ENCODE measurements around the gene GNAI3. TPM values are rescaled to one million over a fixed set of nuclear protein-coding genes. Genes with fewer than 3 reads are reported as not detected.
A peak's percentile ranks its signal among the peaks of the same experiment; 100 is the strongest.

Gene GNAI3
- total RNA-seq, 1 donor from 2014 or later, result 4.9 TPM

GRCh38 chr1:109547463-109548320, 723 bp upstream of the GNAI3 start:
- peaks cover 52% of the 10 kb centered on the region for H3K4me1 ChIP-seq
- no peaks in the 10 kb centered on the region for H3K36me3 ChIP-seq
- peak overlapping the region; percentile 96 for H3K27ac ChIP-seq
- TF ChIP-seq CTCF (IDR thresholded peaks at IDR 0.05) (no peak), POLR2A (IDR thresholded peaks at IDR 0.05) (no peak), POLR2AphosphoS5 (IDR thresholded peaks at IDR 0.05; ENCODE audit: insufficient read depth in 1 of 2, low read depth in 1 of 2) (no peak)
- H3K9me3 ChIP-seq, result no peaks in the 10 kb centered on the region
- no peak for DNase-seq (ENCODE audit: extremely low spot score in 2 of 2)
- intact Hi-C loops (cut with DNase I), result loop anchor here (2.0 to 10.0 kb wide), 5 partner anchors 77 to 440 kb away; no protein-coding TSS in a partner anchor
- H3K27me3 ChIP-seq, result no peaks in the 10 kb centered on the region
- H3K4me3 ChIP-seq, result peak overlapping the region; percentile 90 to 99

GRCh38 chr1:109556563-109556962, 8.1 kb downstream of the GNAI3 start:
- Histone ChIP-seq H3K27ac (no peak overlapping the region), H3K4me3 (no peak overlapping the region), H3K4me1 (peaks cover 66% of the 10 kb centered on the region), H3K27me3 (no peaks in the 10 kb centered on the region), H3K9me3 (no peaks in the 10 kb centered on the region), H3K36me3 (no peaks in the 10 kb centered on the region)
- TF ChIP-seq CTCF (IDR thresholded peaks at IDR 0.05) (no peak), POLR2A (IDR thresholded peaks at IDR 0.05) (no peak), POLR2AphosphoS5 (IDR thresholded peaks at IDR 0.05; ENCODE audit: insufficient read depth in 1 of 2, low read depth in 1 of 2) (no peak)
- DNase-seq (ENCODE audit: extremely low spot score in 2 of 2), result no peak
- intact Hi-C loops (cut with DNase I), result no loop called here

GRCh38 chr1:109557520-109557919, 9.1 kb downstream of the GNAI3 start:
- Histone ChIP-seq H3K4me1 (peaks cover 66% of the 10 kb centered on the region), H3K27me3 (no peaks in the 10 kb centered on the region), H3K36me3 (no peaks in the 10 kb centered on the region), H3K27ac (no peak overlapping the region), H3K4me3 (no peak overlapping the region), H3K9me3 (no peaks in the 10 kb centered on the region)
- no peak for DNase-seq (ENCODE audit: extremely low spot score in 2 of 2)
- intact Hi-C loops (cut with DNase I), result no loop called here
- TF ChIP-seq POLR2A (IDR thresholded peaks at IDR 0.05) (no peak), POLR2AphosphoS5 (IDR thresholded peaks at IDR 0.05; ENCODE audit: insufficient read depth in 1 of 2, low read depth in 1 of 2) (no peak), CTCF (IDR thresholded peaks at IDR 0.05) (no peak)

GRCh38 chr1:109559995-109560394, 11.6 kb downstream of the GNAI3 start:
- DNase-seq (ENCODE audit: extremely low spot score in 2 of 2), result no peak
- Histone ChIP-seq H3K9me3 (no peaks in the 10 kb centered on the region), H3K36me3 (no peaks in the 10 kb centered on the region), H3K4me3 (no peak overlapping the region), H3K27ac (no peak overlapping the region), H3K27me3 (no peaks in the 10 kb centered on the region), H3K4me1 (peaks cover 86% of the 10 kb centered on the region)
- no peak for TF ChIP-seq POLR2AphosphoS5 (IDR thresholded peaks at IDR 0.05; ENCODE audit: insufficient read depth in 1 of 2, low read depth in 1 of 2)
- TF ChIP-seq POLR2A (IDR thresholded peaks at IDR 0.05), result no peak
- no peak for TF ChIP-seq CTCF (IDR thresholded peaks at IDR 0.05)
- intact Hi-C loops (cut with DNase I), result no loop called here

Measured in vagina (tissue), 2 donors.